HCT116 (cell line): ENCODE results near the gene DRICH1. TPM values are rescaled to one million over a fixed set of nuclear protein-coding genes. Genes with fewer than 3 reads are reported as not detected.
A peak's percentile ranks its signal among the peaks of the same experiment; 100 is the strongest.

ENCODE experiments used
- ATAC-seq: fragments of 200-7000 bp; cut with Tn5 transposase; 2 replicates; pipeline ENCODE4 v1.9.1; 2020; ENCODE audit warnings: mild to moderate bottlenecking, moderate library complexity
- BruUV-seq: library from RNA; stranded (reverse); fragments of 400-500 nt; replicated peaks from 2 replicates; lab custom pipeline; 2021; lab: Mats Ljungman, UMichigan
- CTCF ChIA-PET: fragments of 300-600 bp; sonication (Branson Sonifier 250); formaldehyde crosslinking; loops from one replicate; lab custom pipeline; 2021; ENCODE audit warnings: antibody characterized with exemption; lab: Charles Lee
- POLR2A ChIA-PET: fragments of 300-600, 350-600 bp; sonication (Branson Sonifier 250); formaldehyde crosslinking; loops from one replicate; lab custom pipeline; 2021; ENCODE audit warnings: antibody characterized with exemption; lab: Charles Lee
- RAD21 ChIA-PET, 2 experiments: fragments of 300-600 bp; sonication (Branson Sonifier 250); formaldehyde crosslinking; loops; one replicate each; lab custom pipeline; 2023; ENCODE audit warnings: low total read pairs in 2 of 2; ENCODE audit not compliant: uncharacterized antibody in 2 of 2, unreplicated experiment in 2 of 2, low non-redundant PET in 1 of 2; lab: Charles Lee
- DNase-seq: peaks from one replicate; pipeline ENCODE4 v3.0.0-alpha.2; 2010; ENCODE audit warnings: low read depth, low spot score
- H2AFZ ChIP-seq: fragments of 200-600 bp; shearing (Covaris generic), sonication (generic); 2 replicates; pipeline ENCODE4 v1.6.1; 2017; ENCODE audit warnings: low read depth, mixed run types, mixed read lengths, antibody characterized with exemption, low read length; ENCODE audit not compliant: poor library complexity, severe bottlenecking
- H3K27ac ChIP-seq: 2 replicates; pipeline ENCODE4 v1.5.1; 2012; ENCODE audit warnings: low read depth, low read length
- H3K27me3 ChIP-seq: fragments of 200-600 bp; sonication (generic); 2 replicates; pipeline ENCODE4 v1.6.1; 2016; ENCODE audit warnings: mixed run types, low read length, mixed read lengths; ENCODE audit not compliant: insufficient read depth
- H3K36me3 ChIP-seq, 2 experiments: fragments of 200-500 bp in 1 of 2; fragments of 200-600 bp in 1 of 2; sonication (Bioruptor generic) in 1 of 2; sonication (generic) in 1 of 2; 2 replicates each; pipeline versions ENCODE4 v1.5.1 to v1.6.1; 2014 to 2016; ENCODE audit warnings: low read length in 2 of 2, inconsistent platforms in 1 of 2, mixed read lengths in 1 of 2, mixed run types in 1 of 2; ENCODE audit not compliant: insufficient read depth in 2 of 2, control insufficient read depth in 1 of 2
- H3K4me1 ChIP-seq, 2 experiments: fragments of 200-600 bp in 1 of 2; sonication (generic) in 1 of 2; 2 replicates each; pipeline versions ENCODE4 v1.5.1 to v1.6.1; 2012 to 2017; ENCODE audit warnings: low read length in 2 of 2, inconsistent platforms in 1 of 2, mild to moderate bottlenecking in 1 of 2, mixed read lengths in 1 of 2, mixed run types in 1 of 2, moderate library complexity in 1 of 2; ENCODE audit not compliant: insufficient read depth in 2 of 2, control insufficient read depth in 1 of 2
- H3K4me2 ChIP-seq: fragments of 200-600 bp; sonication (generic); 2 replicates; pipeline ENCODE4 v1.6.1; 2017; ENCODE audit warnings: mixed run types, low read length, mixed read lengths
- H3K4me3 ChIP-seq, 2 experiments: fragments of 200-600 bp in 1 of 2; sonication (generic) in 1 of 2; replicated peaks in 1 of 2; 2 replicates each; pipeline ENCODE4 v1.5.1; 2011 to 2016; ENCODE audit warnings: low read length in 2 of 2, control low read depth in 1 of 2, low read depth in 1 of 2, mild to moderate bottlenecking in 1 of 2, mixed read lengths in 1 of 2, mixed run types in 1 of 2
- H3K79me2 ChIP-seq: fragments of 200-600 bp; sonication (generic); 2 replicates; pipeline ENCODE4 v1.6.1; 2017; ENCODE audit warnings: mild to moderate bottlenecking, mixed run types, low read length, moderate library complexity, mixed read lengths; ENCODE audit not compliant: insufficient read depth
- H3K9ac ChIP-seq: fragments of 200-600 bp; sonication (generic); 2 replicates; pipeline ENCODE4 v1.6.1; 2016; ENCODE audit warnings: low read length, mixed read lengths
- H3K9me2 ChIP-seq: fragments of 200-600 bp; sonication (generic), shearing (Covaris generic); 2 replicates; pipeline ENCODE4 v1.6.1; 2017; ENCODE audit warnings: mixed run types, mild to moderate bottlenecking, moderate library complexity; ENCODE audit not compliant: insufficient read depth
- H3K9me3 ChIP-seq, 2 experiments: fragments of 200-500 bp in 1 of 2; fragments of 200-600 bp in 1 of 2; sonication (Bioruptor generic) in 1 of 2; sonication (generic) in 1 of 2; 2 replicates each; pipeline ENCODE4 v1.6.1; 2014 to 2017; ENCODE audit warnings: low read length in 2 of 2, mixed read lengths in 2 of 2, inconsistent platforms in 1 of 2, low read depth in 1 of 2, mild to moderate bottlenecking in 1 of 2, mixed run types in 1 of 2, moderate library complexity in 1 of 2; ENCODE audit not compliant: control insufficient read depth in 1 of 2, insufficient read depth in 1 of 2
- H4K20me1 ChIP-seq: fragments of 200-600 bp; sonication (generic), shearing (Covaris generic); 2 replicates; pipeline ENCODE4 v1.6.1; 2017; ENCODE audit warnings: mixed run types, mild to moderate bottlenecking, moderate library complexity; ENCODE audit not compliant: insufficient read depth
- CEBPB ChIP-seq: IDR thresholded peaks from 2 replicates; pipeline ENCODE4 v1.6.1; 2012; ENCODE audit warnings: low read depth
- CTCF ChIP-seq, 3 experiments: fragments of 200-600 bp in 1 of 3; sonication (generic) in 1 of 3; IDR thresholded peaks in 2 of 3; conservative IDR thresholded peaks in 1 of 3; 2 replicates each; pipeline ENCODE4 v1.5.1; 2012 to 2017; ENCODE audit warnings: low read depth in 2 of 3, low read length in 2 of 3, antibody characterized with exemption in 1 of 3, borderline replicate concordance in 1 of 3, control low read depth in 1 of 3, mild to moderate bottlenecking in 1 of 3, mixed read lengths in 1 of 3, mixed run types in 1 of 3, moderate library complexity in 1 of 3; ENCODE audit not compliant: insufficient read depth in 1 of 3
- EGR1 ChIP-seq: IDR thresholded peaks from 2 replicates; pipeline ENCODE4 v1.6.1; 2012; ENCODE audit warnings: low read depth
- EZH2 ChIP-seq: fragments of 200-600 bp; sonication (generic); IDR thresholded peaks from 2 replicates; pipeline ENCODE4 v1.6.1; 2017; ENCODE audit warnings: antibody characterized with exemption, mixed run types
- REST ChIP-seq: IDR thresholded peaks from 2 replicates; pipeline ENCODE4 v1.6.1; 2012; ENCODE audit warnings: low read depth
- intact Hi-C: fragments of 100-400 bp; cut with micrococcal nuclease; formaldehyde crosslinking; loops from 2 replicates; pipeline ENCODE4 v1.10.0; 2022
- total RNA-seq: library from RNA; stranded (reverse); gene quantifications from one replicate; pipeline ENCODE4 v1.2.1, GENCODE V29; 2021; ENCODE audit not compliant: unreplicated experiment

DRICH1 gene
- total RNA-seq, 1 experiment from 2014 or later = 0.44 TPM

- Histone ChIP-seq H3K9ac (no peak overlapping the region), H3K4me1 (no peaks in the 10 kb centered on the region), H3K36me3 (no peaks in the 10 kb centered on the region), H3K9me3 (no peaks in the 10 kb centered on the region), H3K4me2 (no peak overlapping the region), H2AFZ (no peak overlapping the region), H4K20me1 (no peaks in the 10 kb centered on the region), H3K27ac (no peak overlapping the region; the same call in 1 of the 2 replicates), H3K4me3 (no peak overlapping the region), H3K27me3 (no peaks in the 10 kb centered on the region), H3K9me2 (no peaks in the 10 kb centered on the region), H3K79me2 (no peaks in the 10 kb centered on the region)
- DNase-seq (no peak), ATAC-seq (no peak)
- RAD21 ChIA-PET = no interaction called here
- intact Hi-C loops = no loop called here
- TF ChIP-seq CEBPB = no peak
- CTCF ChIA-PET = no interaction called here
- POLR2A ChIA-PET = no interaction called here
- BruUV-seq = no TSS peak
Measured at GRCh38 chr22:23565915-23566704, 66.0 kb downstream of the DRICH1 start.

DNA sequence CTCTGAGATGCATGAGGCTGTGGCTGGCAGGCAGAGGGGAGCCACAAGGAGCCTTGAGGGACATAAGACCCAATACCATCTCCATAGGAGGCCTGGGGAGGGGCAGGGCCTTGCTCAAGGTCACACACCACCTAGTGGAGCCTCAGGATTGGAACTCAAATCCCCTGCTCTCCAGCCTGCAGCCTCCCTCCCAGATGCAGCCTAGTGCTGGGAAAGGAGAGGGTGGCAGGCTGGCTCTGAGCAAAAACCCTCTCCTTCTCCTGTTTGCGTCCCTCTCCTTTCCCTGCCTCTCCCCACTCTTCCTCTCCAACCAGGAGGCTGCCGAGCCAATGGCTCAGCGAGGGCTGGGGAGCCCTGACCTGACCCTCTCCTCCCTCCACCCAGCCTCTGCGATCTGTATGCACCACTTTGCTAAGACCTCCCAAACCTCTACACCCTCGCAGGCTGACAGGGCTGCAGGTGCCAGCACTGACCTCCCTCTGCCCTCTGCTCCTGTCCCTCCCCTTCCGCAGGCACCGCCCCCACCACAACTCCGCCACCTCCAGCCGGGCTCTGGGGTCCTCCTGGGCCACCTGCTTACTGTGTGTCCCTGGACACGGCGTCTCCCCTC, 66.7 kb downstream of the DRICH1 start:
- ChIA-PET POLR2A (no interaction called here), RAD21 (no interaction called here), CTCF (interaction anchor here (0.7 kb wide), 1 partner anchor 22 kb away, joined by 3 read pairs; no protein-coding TSS in a partner anchor)
- DNase-seq = peak; percentile 4
- Histone ChIP-seq H3K4me1 (no peaks in the 10 kb centered on the region), H3K4me2 (no peak overlapping the region), H3K79me2 (no peaks in the 10 kb centered on the region), H3K27me3 (no peaks in the 10 kb centered on the region), H3K27ac (no peak overlapping the region; the same call in 1 of the 2 replicates), H3K36me3 (no peaks in the 10 kb centered on the region), H3K9me2 (no peaks in the 10 kb centered on the region), H3K9me3 (no peaks in the 10 kb centered on the region), H3K9ac (no peak overlapping the region), H3K4me3 (no peak overlapping the region), H2AFZ (no peak overlapping the region), H4K20me1 (no peaks in the 10 kb centered on the region)
- no TSS peak for BruUV-seq
- TF ChIP-seq CTCF (IDR thresholded peaks at IDR 0.05 in 2 of 3, conservative IDR thresholded peaks at IDR 0.05 in 1 of 3; ENCODE audit: borderline replicate concordance in 1 of 3, insufficient read depth in 1 of 3, low read depth in 2 of 3, low read length in 2 of 3) (peak in 2 of 3 experiments; percentile 16 to 22; a peak in 2 of 6 replicates), EGR1 (no peak), EZH2 (no peak), REST (no peak)
- ATAC-seq = peak; percentile 89
- intact Hi-C loops = no loop called here
